NK-92 (cell line): ENCODE measurements around the gene TTLL11.
"Not testable (repeated sequence)": the region's sequence is repeated elsewhere in the genome, so short reads cannot be mapped to it uniquely, and the experiment has no call there.

ENCODE experiments used
- DNase-seq: peaks from one replicate; lab custom pipeline; 2025; ENCODE audit not compliant: unreplicated experiment; lab: John Stamatoyannopoulos, UW

TTLL11 gene

DNA sequence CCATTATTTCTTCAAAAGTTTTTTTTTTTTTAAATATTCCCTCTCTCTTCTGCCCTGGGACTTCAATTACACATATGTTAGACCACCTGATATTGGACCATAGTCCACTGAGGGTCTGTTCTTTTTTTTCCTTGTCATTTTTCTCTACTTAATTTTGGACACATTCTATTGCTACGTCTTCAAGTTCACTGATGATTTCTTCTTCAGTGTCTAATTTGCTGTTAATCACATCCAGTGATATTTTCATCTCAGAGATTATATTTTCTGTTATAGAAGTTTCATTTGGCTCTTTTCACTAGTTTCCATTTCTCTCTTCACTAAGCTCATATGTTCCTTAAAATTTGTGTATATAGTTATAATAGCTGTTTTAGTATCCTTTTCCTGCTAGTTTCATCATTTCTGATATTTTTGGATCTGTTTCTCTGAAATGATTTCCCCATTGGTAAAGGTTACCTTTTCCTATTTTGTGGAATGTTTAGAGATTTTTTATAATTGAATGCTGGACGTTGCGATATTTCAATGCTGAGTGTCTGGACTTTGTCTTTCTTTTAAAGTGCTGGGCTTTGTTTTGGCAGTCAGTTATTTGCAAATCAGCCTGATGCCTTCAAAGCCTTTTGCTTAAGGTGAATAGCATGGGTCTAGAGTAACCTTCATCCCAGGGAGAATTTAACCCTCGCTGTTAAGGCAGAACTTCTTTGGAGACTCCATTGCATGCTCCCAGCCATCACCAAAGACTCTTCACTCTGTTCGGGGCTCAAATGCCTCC lies 111.8 kb downstream of the TTLL11 start:
- DNase-seq: no peak

DNA sequence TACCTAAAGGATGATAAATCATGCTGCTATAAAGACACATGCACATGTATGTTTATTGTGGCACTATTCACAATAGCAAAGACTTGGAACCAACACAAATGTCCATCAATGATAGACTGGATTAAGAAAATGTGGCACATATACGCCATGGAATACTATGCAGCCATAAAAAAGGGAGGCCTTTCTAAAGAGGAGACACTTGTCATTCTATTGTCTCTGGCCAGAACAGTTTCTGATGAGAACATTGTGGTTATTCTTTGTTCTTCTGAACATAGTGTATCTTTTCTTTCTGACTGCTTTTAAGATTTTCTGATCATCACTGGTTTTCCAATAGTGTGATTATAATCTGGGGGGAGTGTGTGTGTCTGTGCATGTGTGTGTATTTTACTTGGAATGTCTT lies 112.4 kb downstream of the TTLL11 start:
- DNase-seq: not testable (repeated sequence)

DNA sequence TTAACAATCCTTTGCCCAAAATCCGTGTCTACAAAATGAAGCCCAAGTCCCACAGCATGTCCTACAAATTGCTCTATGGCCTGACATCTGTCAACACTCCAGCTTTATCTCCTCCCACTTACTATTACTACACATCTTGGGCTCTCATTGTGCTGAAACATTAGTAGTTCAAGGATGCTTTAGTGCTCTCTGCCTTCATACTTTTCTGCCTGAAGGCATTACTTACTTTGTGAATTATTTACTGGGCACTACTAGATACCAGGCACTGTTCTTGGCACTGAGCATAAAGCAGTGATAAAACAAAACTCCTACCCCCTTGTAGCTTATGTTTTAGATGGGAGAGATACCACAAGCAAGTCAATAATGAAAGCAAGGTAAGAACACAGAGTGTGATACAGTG lies 113.4 kb downstream of the TTLL11 start:
- no peak for DNase-seq

DNA sequence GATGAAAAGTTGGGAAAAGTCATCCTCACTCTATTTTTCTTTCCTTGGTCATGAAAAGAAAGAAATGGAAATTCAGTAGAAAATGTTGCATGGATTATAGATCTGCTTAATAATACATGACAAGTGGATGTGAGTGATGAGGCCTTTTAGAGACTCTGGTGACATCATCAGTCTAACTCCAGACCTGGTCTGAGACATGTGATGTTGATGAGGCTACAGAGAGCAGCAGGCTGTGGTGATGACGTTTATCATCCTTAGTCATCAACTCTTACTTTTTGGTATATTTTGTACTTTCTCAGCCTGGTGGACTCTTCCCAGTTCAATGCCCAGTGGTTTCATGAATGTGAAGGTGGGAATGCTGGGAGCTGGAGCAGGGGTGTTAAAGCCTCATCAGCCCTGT lies 116.4 kb downstream of the TTLL11 start:
- no peak for DNase-seq

DNA sequence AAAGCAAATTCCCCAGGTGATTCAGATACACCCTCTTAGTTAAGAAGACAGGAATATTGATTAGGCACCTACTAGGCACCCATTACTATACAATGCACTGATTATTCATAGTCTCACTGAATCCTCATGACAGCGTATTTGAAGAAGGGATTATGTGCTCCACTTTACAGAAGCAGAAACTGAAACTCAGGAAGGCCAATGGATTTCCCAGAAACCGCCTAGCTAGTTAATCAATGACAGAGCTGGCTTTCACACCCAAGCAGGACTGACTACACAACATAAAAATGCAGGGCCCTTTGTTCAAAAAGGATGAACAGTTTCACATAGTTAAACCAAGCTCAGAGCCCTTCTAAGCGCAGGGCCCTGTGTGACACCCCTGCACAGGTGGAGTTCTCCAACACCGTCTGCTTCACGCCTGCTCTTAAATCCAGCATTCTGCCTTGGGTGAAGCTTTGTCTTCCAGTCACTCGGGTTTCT lies 117.3 kb downstream of the TTLL11 start:
- DNase-seq: no peak

DNA sequence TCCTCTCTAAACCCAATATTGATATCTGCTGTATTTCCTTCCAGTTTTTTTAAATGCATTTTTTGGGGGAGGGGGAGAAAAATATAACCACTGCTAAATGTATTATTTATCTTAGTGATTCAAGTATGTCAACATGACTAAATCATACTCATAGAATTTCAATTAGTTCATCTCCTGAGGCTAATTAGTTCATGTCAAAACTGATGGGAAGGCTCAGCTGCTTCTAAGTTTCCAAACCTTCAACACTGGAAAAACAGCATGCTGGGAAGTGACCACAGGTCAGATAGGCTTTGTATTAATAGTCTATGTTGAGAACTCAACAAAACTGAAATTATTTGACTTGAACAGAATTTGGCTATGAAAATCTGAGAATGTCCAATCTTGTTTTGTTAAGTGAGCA lies 118.7 kb downstream of the TTLL11 start:
- DNase-seq: no peak

DNA sequence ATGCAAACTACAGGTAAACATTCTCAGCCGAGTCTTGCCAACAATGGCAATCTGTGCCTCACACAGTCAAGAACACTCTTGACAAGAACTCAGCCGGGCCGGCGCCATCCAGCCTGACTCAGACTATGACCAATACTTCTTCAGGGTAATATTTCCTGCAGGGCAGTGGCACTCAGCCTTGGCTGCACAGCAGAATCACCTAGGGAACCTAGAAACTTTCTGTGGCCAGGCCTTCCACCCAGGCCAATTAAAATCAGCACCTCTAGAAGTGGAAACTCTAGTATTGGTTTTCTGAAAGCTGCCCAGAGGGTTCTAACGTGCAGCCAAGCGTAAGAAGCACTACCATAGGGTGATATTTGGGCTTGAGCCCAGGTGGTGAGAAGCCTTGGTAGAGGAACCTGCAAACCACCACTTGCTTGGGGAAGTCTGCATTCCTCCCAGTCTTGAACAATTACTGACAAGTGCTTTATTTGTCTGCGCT lies 120.6 kb downstream of the TTLL11 start:
- DNase-seq: no peak

DNA sequence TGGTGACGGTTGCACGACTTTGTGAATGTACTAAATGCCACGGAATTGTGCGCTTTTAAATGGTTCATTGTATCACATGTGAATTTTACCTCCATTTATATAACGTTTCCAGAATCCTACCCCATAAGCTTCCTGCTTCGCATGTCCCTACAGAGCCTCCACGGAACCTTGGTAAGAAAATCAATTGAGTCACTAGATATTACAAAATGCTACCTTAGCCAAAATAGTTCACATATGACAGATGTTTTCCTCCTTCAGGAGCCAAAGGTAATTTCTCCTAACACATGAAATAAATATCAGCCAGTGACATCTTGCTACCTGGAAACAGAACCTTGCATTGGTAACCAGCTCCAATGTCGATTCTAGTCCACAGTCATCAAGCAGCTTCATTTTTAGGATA lies 125.1 kb downstream of the TTLL11 start:
- DNase-seq: no peak

DNA sequence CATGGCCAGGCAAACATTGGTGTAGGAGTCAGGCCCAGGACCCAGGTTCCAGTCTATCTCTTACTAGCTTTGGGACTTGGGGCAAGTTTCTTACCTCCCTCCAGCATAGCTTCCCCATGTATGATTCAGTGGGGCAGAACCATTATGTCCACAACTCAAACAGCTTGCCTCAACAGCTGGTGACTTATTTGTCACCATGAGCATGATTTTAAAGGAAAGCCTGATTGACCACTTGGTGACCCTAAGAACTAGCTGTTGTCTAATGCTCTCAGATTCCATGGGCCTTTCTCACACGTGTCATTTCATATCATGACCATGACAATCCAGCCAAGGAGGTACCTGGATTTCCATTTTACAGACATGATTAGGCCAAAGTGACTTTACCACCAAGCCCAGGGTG lies 126.4 kb downstream of the TTLL11 start:
- no peak for DNase-seq

DNA sequence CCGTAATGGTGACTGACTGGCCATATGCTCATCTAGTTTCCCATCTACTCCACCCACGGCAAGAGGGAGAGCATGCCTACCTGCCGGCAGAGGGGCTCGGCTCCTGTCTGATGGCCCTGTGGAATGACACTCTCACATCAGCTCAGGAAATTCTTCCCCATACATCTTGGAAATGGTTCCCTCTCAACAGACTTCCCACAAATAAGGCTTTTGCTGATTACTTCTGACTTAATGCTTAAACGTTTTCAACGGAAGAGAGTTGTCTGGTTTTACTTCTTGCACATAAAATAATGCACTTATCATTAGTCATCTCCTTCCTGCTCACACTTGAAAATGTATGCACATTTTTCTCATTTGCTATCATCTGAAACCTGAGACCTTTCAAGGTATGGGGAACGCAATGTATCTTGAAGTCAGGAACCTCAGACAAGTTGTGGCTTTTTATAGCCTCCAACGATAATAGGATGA lies 129.5 kb downstream of the TTLL11 start:
- no peak for DNase-seq

DNA sequence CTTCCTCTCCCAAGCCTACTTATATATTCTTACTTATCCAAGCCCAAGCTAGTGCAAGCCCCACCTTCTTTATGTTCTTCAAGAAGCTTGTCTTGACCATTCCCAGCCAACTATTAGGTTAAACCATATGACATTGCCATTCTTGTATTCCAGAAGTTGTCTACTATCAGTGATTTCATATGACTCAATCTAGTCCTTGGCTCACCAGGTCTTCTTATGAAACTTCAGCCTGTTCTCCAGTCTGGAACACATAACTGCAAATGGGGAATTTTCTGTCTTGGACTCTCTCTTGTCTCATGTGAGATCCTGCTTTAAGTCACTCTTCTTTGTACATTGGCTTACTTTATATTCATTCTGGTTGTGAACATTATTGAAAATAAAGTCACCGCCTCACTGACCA lies 130.7 kb downstream of the TTLL11 start:
- no peak for DNase-seq

DNA sequence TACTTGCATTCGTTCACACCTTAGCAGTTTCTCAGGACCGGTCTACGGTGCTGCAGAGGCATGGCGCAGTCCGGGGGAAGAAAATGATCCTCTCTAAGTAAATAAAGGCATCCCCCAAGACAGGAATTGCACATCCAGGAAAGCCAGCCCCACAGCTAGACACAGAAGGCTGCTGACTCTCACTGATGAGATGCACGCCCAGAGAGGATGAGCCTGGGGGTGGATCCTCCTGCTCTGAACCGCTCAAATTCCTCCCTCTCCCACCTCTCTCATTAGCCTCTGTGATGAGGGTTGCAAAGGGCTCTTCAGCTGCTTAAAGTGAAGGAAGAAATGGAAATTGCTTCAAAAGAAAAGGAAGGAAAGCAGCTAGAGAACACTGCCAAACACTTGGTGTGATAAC lies 132.4 kb downstream of the TTLL11 start:
- no peak for DNase-seq

DNA sequence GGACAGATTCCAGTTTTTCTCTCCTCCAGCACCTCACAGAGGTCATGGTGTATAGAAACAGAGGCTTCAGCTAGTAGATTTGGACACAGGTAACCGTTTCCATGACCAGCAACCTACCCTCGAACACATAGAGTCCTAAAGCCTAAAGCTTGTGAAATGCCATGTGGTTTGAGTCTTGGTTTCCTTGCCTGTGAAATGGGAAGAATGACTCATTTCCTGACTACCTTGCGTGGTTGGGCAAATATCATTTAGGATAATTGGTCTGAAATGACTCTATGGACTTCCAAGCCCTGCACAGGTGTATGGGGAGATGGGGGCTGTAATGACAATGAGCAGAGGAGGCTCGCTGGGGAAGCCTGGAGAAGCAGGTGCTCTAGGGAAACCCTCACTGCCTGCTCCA lies 134.6 kb downstream of the TTLL11 start:
- DNase-seq: no peak

DNA sequence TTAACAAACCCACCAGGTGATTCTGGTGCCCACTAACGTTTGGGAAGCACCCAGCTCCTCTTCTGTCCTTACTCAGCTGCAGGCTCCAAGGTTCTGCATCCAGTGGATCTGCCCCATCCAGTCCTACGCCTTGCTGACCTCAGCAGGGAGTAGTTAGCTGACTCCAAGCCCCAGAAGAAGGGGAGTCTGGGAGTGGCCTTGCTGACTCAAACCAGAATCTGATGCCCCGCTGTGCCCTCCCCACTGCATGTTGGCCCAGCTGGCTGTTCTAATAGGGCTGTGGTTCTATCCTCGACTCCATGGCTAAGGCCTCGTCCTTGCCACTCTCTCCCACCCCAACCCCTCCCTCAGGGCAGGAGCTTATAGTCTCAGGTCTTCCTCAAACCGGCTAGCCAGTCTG lies 136.3 kb downstream of the TTLL11 start:
- no peak for DNase-seq

DNA sequence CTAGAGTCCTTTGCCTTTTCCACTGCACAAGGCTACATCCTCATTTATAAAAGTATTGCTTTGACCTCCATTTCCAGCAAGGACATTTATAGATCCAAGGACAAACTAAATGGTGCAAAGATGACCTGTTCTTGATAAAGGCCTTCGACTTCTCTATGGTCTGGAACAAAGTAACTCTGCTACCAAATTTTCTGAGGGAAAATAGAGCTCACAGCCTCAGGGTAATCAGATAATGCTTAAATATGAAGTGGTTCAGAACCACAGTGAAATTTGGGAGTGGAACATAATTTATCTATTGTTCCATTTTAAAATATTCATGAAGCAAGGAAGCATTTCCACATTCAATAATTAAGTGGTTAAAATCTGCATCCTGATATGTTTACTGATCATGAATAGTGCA lies 137.5 kb downstream of the TTLL11 start:
- no peak for DNase-seq

DNA sequence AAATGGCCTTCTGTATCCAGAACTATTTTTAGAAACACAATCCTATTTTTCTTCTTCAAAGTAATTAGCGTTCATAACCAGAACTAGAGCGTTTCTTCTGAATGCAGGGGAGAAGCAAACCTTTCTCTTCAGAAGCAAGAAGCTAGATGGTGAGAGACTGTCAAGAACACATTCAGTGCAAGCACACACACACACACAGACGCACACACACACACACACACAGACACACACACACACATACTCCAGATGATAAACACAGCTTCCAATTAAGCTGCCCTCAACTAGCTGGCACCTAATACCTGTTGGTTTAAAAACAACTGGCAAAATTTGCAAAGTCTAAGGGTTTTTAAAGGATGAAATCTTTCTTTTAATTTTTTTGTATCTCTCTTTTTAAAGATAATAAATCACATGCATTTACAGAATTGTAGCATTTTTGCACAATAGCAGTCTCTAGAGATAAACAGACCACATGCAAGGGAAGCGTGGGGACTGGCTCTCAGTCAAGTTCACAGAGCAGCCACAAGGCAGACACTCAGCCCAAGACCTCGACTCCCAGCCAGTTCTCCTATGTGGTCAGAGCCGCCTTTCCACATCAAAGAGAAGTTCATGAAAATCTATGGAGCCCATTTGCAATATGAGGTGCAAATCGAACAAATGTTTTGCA lies 138.5 kb downstream of the TTLL11 start:
- DNase-seq: no peak

DNA sequence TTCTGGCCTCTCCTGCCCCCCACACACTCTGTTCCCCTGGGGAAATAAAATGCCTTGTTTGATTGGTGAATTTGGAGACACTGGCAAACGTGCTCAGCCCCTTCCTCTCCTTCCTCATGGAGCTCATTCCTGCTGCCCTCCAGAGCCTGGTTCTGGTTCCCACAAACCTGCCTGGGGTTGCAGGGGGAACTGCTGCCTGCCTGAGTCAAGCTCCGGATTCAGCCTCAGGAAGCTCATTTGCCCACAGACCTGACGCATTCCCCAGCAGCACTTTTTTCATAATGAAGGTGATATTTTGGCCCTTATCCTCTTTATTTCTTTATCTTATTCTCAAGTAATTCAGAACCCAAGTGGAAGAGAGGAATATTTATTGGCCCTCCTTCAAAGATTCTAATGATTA lies 140.5 kb downstream of the TTLL11 start:
- no peak for DNase-seq

DNA sequence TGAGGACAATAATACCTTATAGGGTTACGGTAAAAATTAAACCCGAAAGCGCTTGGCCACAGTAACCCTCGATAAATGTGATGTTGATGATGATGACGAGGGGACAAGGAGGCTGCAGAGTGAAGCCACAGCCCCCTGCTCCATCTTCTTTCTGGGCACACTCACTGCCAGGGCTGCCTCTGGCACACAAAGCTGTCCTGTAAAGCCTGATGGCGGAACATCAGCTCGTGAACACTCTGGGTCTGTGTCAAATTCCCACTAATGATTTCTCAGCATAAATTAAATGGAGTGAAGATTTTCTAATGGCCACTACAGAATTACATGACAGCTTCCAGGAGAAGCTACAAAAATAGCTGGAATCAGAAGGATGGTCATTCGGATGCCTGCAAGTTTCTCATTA lies 142.2 kb downstream of the TTLL11 start:
- no peak for DNase-seq

DNA sequence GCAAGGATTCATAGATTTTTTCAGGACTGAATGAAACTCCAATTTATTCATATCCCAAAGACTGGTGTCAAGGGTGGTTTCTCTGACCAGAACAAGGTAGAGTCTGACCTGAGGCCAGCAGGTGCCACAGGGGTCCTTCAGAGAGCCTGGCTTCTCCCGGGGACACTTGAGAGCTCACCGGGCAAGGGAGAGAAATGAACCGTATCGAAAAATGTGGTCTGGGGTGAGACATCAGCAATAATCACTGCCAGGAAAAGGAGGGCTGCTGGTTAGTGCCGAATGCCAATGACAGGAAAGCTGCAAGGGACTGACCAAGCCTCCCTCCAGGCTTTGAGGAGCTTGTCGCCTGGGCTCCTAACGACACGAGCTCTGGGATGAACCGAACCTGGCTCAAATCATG lies 142.7 kb downstream of the TTLL11 start:
- DNase-seq: no peak

DNA sequence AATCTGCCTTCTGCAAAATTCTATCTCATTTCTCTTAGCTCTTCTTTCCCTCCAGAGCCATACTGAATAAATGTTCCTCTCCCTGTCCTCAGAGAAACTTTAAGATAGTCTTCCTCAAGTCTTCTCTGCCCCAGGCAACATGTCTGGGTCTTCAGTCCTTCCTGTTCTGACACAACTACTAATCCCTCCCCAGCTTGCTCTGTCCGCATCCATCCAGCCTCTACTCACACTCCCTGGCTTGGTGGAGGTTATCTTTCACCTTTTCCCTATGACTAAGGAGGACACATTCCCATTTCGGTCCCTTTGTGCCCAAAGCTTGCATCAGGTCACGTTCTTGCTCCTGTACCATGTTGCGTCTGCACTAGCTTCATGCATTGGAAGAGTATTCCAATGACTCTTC lies 143.3 kb downstream of the TTLL11 start:
- no peak for DNase-seq

DNA sequence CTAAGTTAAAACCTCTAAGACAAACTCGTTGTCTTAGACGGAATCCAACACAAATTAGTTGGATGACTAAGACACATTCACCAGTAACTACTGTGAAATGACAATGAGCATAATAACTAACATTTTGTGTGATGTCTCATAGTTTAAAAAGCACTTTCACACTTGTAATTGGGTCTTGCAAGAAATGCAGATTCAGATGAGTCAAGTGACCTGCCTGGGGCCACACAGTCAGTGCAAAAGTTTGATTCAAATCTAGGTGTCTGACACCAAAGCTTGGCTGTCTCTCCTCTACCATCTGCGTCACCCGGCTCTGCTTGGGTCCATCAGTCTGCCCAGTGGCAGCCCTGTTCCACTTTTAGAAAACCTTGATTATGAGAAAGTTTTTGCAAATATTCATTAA lies 143.7 kb downstream of the TTLL11 start:
- no peak for DNase-seq

DNA sequence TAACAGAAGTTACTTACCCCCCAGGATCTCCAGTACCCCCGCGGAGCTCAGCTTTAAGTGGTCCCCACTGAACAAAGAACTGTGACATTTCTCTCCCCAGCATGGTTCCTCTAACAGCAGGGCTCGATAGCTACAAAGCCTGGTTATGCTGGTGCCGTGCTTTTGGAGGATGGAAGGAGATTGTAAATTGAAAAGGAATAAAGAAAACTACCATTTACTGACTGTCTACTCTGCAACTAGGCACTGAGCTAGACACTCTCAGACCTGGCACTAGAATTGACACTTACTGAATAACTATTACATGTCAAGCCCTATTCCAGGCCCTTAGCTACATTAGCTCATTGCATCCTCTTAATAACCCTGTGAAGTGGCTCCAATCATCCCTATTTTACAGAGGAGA lies 145.3 kb downstream of the TTLL11 start:
- DNase-seq: no peak

DNA sequence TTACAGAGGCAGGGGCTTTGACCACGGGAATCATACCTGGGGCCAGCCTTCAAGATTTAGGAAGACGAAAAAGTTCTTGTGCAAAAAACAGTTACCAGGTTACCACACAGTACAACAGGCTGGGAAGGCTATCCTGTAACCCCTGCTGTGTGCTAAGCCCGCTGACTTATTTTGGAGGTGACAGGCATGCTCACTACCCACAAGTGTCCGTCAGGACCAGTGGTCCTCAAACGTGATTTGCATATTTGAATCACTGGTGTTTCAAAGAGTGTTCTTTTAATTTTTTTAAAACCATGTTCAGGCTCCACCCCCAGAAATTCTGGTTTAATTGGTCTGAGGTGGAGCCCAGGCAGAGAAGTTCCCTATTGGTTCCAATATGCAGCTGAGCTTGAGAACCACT lies 146.6 kb downstream of the TTLL11 start:
- DNase-seq: no peak
